H1 (cell line): Measurements from ENCODE around the gene PEX1. TPM values are rescaled to one million over a fixed set of nuclear protein-coding genes. Genes with fewer than 3 reads are reported as not detected.

ENCODE experiments used
- RXRA ChIP-seq: IDR thresholded peaks from 2 replicates; pipeline ENCODE4 v1.6.1; 2011; ENCODE audit warnings: low read depth, mild to moderate bottlenecking, low read length, moderate library complexity; ENCODE audit not compliant: insufficient read depth
- polyA plus RNA-seq, 7 experiments: library from polyadenylated mRNA; depleted of rRNA in 3 of 7; stranded (reverse) in 5 of 7; unstranded in 2 of 7; fragments of >200 nt in 5 of 7; fragments of 200-250 nt in 2 of 7; gene quantifications; 1 replicate in 5 of 7; 2 replicates in 1 of 7; 4 replicates in 1 of 7; pipeline versions ENCODE4 v1.2.1 to v1.2.3, GENCODE V29; 2011 to 2013; ENCODE audit warnings: missing spikeins in 2 of 7, mixed read lengths in 2 of 7
- total RNA-seq: library from RNA; stranded (reverse); fragmentation: NEBNext Ultra II Directional; extraction: Animal tissue kit (Norgen Biotek cat#: 25700); gene quantifications from 2 replicates; pipeline ENCODE4 v1.2.1, GENCODE V29; 2021

The PEX1 gene
- total and polyA plus RNA-seq, 2 of the 8 experiments (the other 6 are each of a cell fraction or from before 2014, with no cell fraction given), result 16.4 to 23.9 TPM

DNA sequence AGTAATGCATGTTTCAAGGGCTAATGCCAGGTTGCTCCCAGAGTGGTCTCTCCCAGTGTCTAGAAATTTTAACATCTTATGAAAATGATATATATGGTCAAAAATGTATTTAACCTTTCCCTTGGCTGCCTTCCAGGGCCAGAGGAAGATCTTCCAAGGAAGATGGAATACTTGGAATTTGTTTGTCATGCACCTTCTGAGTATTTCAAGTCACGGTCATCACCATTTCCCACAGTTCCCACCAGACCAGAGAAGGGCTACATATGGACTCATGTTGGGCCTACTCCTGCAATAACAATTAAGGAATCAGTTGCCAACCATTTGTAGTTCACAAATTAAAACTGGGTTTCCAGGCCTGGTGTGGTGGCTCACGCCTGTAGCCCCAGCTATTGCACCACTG is 72.1 kb downstream of the PEX1 start (continued):
- no peak for TF ChIP-seq RXRA
- TF ChIP-seq, all 59 proteins: peak for 0
